ENCODE measurements around the gene TMEM178B.

The TMEM178B gene

GRCh38 chr7:141495057-141495456, 421.2 kb downstream of the TMEM178B start:
- DNase-seq: no peak

DNA sequence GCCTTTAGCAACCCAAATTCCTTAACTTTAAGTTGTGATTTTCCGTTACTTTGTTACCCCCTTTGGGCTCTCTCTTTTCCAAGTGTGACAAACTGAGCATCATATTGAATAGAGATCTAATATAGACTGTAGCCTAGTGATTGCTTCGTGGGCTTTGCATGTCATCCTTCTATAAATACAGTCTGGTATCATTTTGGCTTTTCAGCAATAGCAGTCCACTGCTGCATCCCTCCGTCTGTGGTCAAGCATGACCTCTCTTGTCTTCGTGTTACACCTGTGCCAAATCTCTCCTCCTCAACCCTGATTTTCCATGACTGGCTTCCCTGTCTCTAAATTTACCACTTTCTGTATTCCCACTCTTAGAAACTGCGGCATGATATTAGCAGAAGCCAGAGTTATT, 423.5 kb downstream of the TMEM178B start:
- DNase-seq: no peak
- no peak for TF ChIP-seq GATA1 (IDR thresholded peaks at IDR 0.05; ENCODE audit: low read depth, low read length)
- no peak for TF ChIP-seq POLR2A (IDR thresholded peaks at IDR 0.05; ENCODE audit: low read length)

More at GRCh38 chr7:141495057-141495456, 421.2 kb downstream of the TMEM178B start:
- no peak for TF ChIP-seq GATA1 (IDR thresholded peaks at IDR 0.05; ENCODE audit: low read depth, low read length)
- TF ChIP-seq POLR2A (IDR thresholded peaks at IDR 0.05; ENCODE audit: low read length): no peak

GRCh38 chr7:141500608-141501007, 426.7 kb downstream of the TMEM178B start:
- no peak for TF ChIP-seq GATA1 (IDR thresholded peaks at IDR 0.05; ENCODE audit: low read depth, low read length)
- TF ChIP-seq POLR2A (IDR thresholded peaks at IDR 0.05; ENCODE audit: low read length): no peak
- DNase-seq: no peak

DNA sequence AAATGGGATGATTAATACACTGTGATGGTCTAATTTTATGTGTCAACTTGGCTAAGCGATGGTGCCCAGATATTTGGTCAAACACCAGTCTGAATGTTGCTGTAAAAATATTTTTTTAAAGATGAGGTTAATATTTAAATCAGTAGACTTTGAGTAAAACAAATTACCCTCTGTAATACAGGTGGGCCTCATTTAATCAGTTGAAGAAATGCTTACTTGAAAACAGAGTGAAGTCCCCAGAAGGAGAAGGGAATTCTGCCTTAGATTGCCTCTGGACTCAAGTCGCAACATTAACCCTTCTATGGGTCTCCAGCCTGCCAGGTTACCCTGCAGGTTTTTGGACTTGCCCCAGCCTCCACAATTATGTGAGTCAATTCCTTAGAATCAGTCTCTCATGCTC, 427.6 kb downstream of the TMEM178B start:
- TF ChIP-seq GATA1 (IDR thresholded peaks at IDR 0.05; ENCODE audit: low read depth, low read length) (no peak), POLR2A (IDR thresholded peaks at IDR 0.05; ENCODE audit: low read length) (no peak)
- no peak for DNase-seq

GRCh38 chr7:141511316-141511675, 437.4 kb downstream of the TMEM178B start:
- no peak for DNase-seq
- TF ChIP-seq POLR2A (IDR thresholded peaks at IDR 0.05; ENCODE audit: low read length) (no peak), GATA1 (IDR thresholded peaks at IDR 0.05; ENCODE audit: low read depth, low read length) (no peak)

DNA sequence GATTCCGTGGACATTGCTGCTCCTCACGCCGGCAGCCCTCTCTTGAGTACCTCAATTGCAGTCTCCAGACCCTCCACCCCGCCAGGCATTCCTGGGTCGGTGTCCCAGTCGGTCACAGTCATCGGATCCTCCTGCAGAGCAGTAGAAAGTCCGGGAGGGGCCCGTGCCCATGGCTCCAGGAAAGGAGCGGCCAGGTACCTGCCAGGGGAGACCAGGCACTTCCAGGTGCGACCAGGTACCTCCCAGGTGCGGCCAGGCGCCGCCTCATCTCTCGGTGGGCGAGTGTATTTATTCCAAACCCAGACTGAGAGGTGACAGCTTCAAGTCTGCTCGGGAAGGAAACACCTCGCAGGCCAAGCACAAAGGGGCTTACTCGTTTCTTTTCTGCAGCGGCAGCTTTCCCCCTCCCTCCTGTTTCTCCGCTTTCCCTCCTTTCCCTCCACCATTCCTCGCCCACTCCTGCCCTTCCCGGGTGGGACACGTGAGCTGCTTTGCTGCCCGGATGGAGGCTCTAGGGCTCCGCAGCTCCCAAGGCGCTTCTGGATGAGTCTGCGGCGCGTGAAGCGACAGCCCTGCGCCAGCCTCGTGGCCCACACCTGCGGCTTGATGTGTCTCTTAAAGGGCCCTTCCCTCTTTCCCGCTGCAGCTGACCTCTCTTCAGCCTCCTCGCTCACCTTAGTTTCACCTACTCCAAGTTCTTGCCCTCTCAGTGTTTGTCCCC, 438.0 kb downstream of the TMEM178B start:
- no peak for DNase-seq
- TF ChIP-seq GATA1 (IDR thresholded peaks at IDR 0.05; ENCODE audit: low read depth, low read length) (no peak), POLR2A (IDR thresholded peaks at IDR 0.05; ENCODE audit: low read length) (no peak)

DNA sequence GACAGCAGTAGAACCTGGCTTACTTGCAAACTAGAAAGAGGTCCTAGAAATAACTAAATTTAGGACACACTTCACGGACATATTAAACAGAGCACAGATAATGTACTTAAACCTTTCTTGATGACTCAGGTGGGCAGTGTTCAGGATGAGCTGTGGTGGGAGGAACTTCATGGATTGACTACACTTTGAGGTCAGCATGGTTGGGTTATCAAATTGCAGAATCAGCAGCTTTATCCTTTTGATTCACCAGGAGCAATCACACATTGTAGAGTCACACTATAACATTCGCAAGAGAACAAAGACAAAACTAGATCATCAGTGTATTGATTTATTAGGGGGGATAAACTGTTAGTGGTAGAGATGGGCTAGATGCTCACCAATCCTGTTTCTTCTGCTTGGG, 438.7 kb downstream of the TMEM178B start:
- no peak for DNase-seq
- TF ChIP-seq POLR2A (IDR thresholded peaks at IDR 0.05; ENCODE audit: low read length) (no peak), GATA1 (IDR thresholded peaks at IDR 0.05; ENCODE audit: low read depth, low read length) (no peak)

DNA sequence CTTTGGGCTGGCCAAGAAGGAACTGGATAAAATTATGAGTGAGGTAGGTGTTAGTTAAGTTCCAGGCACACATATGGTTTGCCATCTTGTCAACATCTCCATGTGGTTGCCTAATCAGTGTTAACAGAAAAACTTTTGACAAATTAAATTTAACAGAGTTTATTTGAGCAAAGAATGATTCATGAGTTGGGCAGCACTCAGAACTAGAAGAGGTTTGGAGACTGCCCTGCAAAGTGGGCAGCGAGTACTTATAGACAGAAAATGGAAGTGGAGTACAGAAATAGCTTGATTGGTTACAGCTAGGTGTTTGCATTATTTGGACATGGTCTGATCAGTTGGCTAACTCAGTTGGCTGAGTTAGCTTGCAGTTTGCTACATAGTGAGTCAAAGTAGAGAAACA, 439.9 kb downstream of the TMEM178B start:
- TF ChIP-seq POLR2A (IDR thresholded peaks at IDR 0.05; ENCODE audit: low read length) (no peak), GATA1 (IDR thresholded peaks at IDR 0.05; ENCODE audit: low read depth, low read length) (no peak)
- DNase-seq: no peak

GRCh38 chr7:141515941-141516340, 442.1 kb downstream of the TMEM178B start:
- TF ChIP-seq GATA1 (IDR thresholded peaks at IDR 0.05; ENCODE audit: low read depth, low read length) (no peak), POLR2A (IDR thresholded peaks at IDR 0.05; ENCODE audit: low read length) (no peak)
- DNase-seq: no peak

- TF ChIP-seq POLR2A (IDR thresholded peaks at IDR 0.05; ENCODE audit: low read length) (no peak), GATA1 (IDR thresholded peaks at IDR 0.05; ENCODE audit: low read depth, low read length) (no peak)
- DNase-seq: no peak
Measured at GRCh38 chr7:141519623-141520022, 445.8 kb downstream of the TMEM178B start.

- TF ChIP-seq POLR2A (IDR thresholded peaks at IDR 0.05; ENCODE audit: low read length) (no peak), GATA1 (IDR thresholded peaks at IDR 0.05; ENCODE audit: low read depth, low read length) (no peak)
- DNase-seq: no peak
Measured at GRCh38 chr7:141522657-141523342, 448.9 kb downstream of the TMEM178B start.

DNA sequence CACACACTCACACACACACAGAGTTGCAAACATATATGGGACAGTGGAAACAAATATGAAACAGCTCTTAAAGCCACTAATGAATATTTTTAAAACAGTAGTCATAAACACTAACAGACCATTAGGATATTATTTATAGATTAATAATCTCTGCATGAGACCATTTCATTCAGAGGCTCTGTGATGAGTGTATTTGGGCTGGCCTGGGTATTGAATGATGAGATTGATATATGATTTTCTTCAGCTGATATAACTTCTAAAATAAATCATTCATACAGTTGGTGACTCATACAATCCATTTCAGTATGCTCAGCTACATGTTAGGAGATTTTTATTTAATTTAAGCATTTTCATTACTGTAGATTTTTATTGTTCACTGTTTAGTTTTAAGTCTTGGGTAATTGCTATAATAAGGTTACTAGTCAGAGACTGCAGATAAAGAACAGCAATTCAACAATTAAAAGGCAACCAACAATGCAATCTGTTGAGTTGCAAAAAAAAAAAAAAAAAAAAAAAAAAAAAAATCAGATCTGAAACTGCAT, 452.2 kb downstream of the TMEM178B start:
- no peak for DNase-seq
- TF ChIP-seq GATA1 (IDR thresholded peaks at IDR 0.05; ENCODE audit: low read depth, low read length): no peak
- no peak for TF ChIP-seq POLR2A (IDR thresholded peaks at IDR 0.05; ENCODE audit: low read length)

DNA sequence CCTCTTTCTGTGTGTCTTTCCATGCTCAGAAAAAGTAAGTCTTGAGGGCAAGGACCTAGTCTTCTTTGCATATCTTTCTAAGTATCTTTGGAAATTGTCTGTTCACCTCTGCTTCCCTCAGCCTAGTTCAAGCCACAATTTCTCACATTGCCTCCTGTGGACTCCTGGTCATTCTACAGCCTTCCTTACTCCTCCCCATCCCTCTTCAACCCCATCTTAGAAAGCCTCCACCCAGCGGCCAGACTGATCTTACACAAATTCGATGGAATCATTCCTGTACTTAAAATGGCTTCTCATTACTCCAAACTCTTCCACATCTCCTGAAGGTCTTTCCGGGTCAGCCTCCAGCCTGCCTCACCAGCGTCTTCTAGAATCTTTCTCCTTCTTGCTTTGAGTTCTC, 453.2 kb downstream of the TMEM178B start:
- TF ChIP-seq GATA1 (IDR thresholded peaks at IDR 0.05; ENCODE audit: low read depth, low read length): no peak
- no peak for TF ChIP-seq POLR2A (IDR thresholded peaks at IDR 0.05; ENCODE audit: low read length)
- no peak for DNase-seq

DNA sequence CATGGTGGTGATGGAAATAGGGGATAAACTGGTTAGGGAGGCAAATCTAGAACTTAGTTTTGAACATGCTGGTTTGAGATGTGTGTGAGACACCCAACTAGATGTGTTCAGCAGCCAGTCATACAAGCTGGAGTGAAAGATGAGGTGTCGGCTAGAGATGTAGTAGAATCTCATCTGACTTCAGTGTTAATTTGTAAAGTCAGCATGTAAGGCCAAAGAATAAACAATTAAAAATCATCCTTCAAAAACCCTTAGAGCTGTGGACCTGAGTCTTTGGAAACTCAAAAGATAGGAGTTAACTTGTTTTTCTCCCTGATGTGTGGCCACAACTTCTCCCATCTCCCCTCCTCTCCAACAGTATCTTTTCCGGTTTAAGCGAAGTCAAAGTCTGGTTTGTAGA, 454.5 kb downstream of the TMEM178B start:
- DNase-seq: no peak
- TF ChIP-seq GATA1 (IDR thresholded peaks at IDR 0.05; ENCODE audit: low read depth, low read length): no peak
- no peak for TF ChIP-seq POLR2A (IDR thresholded peaks at IDR 0.05; ENCODE audit: low read length)
